B cell (primary cell): Measurements from ENCODE around the gene CDC34. TPM values are rescaled to one million over a fixed set of nuclear protein-coding genes. Genes with fewer than 3 reads are reported as not detected.
A peak's percentile ranks its signal among the peaks of the same experiment; 100 is the strongest.

ENCODE experiments used
- ATAC-seq: fragments of 200-7000 bp; cut with Tn5 transposase; one replicate; pipeline ENCODE4 v1.10.0; 2021; ENCODE audit warnings: low read depth, mild to moderate bottlenecking, moderate number of reproducible peaks, moderate library complexity
- CTCF ChIA-PET: fragments of 350-600 bp; sonication (Branson Sonifier 250); formaldehyde crosslinking; loops from one replicate; lab custom pipeline; 2021; ENCODE audit warnings: antibody characterized with exemption, inconsistent platforms; lab: Charles Lee
- POLR2A ChIA-PET: fragments of 350-600 bp; sonication (Branson Sonifier 250); formaldehyde crosslinking; loops from one replicate; lab custom pipeline; 2021; ENCODE audit warnings: antibody characterized with exemption; lab: Charles Lee
- DNase-seq: peaks from one replicate; pipeline ENCODE4 v3.0.0; 2013
- H2AFZ ChIP-seq: 2 replicates; pipeline ENCODE4 v1.6.1; 2012; ENCODE audit warnings: mild to moderate bottlenecking, low read depth, low read length; ENCODE audit not compliant: insufficient read depth, poor library complexity, severe bottlenecking
- H3K27ac ChIP-seq, 2 donors: 1 replicate in 1 of 2; 2 replicates in 1 of 2; pipeline ENCODE4 v1.5.1; 2012 to 2013; ENCODE audit warnings: low read length in 2 of 2, mild to moderate bottlenecking in 2 of 2, moderate library complexity in 1 of 2
- H3K27me3 ChIP-seq, 4 experiments: fragments of 200-600 bp in 1 of 4; sonication (generic) in 1 of 4; replicated peaks in 1 of 4; 1 replicate in 2 of 4; 2 replicates in 2 of 4; pipeline versions ENCODE4 v1.6.1 to v1.7.0; 2013 to 2016; ENCODE audit warnings: low read length in 3 of 4, mild to moderate bottlenecking in 2 of 4, mixed read lengths in 1 of 4, moderate library complexity in 1 of 4; ENCODE audit not compliant: insufficient read depth in 4 of 4, control insufficient read depth in 3 of 4; ENCODE audit errors: control extremely low read depth in 1 of 4
- H3K36me3 ChIP-seq, 2 experiments: replicated peaks in 1 of 2; 1 replicate in 1 of 2; 2 replicates in 1 of 2; pipeline versions ENCODE4 v1.6.1 to v1.7.1; 2013; ENCODE audit warnings: low read length in 1 of 2; ENCODE audit not compliant: insufficient read depth in 2 of 2, control insufficient read depth in 1 of 2; ENCODE audit errors: control extremely low read depth in 1 of 2, extremely low read depth in 1 of 2
- H3K4me1 ChIP-seq, 2 donors: fragments of 200-600 bp in 1 of 2; sonication (generic) in 1 of 2; 1 replicate in 1 of 2; 2 replicates in 1 of 2; pipeline versions ENCODE4 v1.5.1 to v1.6.1; 2013 to 2017; ENCODE audit warnings: low read length in 2 of 2; ENCODE audit not compliant: control insufficient read depth in 2 of 2, insufficient read depth in 2 of 2
- H3K4me2 ChIP-seq: replicated peaks from 2 replicates; pipeline ENCODE3; 2012; ENCODE audit warnings: mild to moderate bottlenecking, low read depth, low read length; ENCODE audit not compliant: poor library complexity, severe bottlenecking
- H3K4me3 ChIP-seq, 5 experiments: fragments of 200-600 bp in 1 of 5; sonication (generic) in 1 of 5; 1 replicate in 3 of 5; 2 replicates in 2 of 5; pipeline versions ENCODE4 v1.5.1 to v1.7.0; 2011 to 2016; ENCODE audit warnings: low read length in 4 of 5, mild to moderate bottlenecking in 4 of 5, low read depth in 2 of 5, control low read depth in 1 of 5, moderate library complexity in 1 of 5; ENCODE audit not compliant: insufficient read depth in 1 of 5; ENCODE audit errors: control extremely low read depth in 1 of 5, extremely low read depth in 1 of 5
- H3K79me2 ChIP-seq: fragments of 200-600 bp; sonication (generic); one replicate; pipeline ENCODE4 v1.6.0; 2016; ENCODE audit warnings: low read length; ENCODE audit not compliant: control insufficient read depth, insufficient read depth
- H3K9ac ChIP-seq: fragments of 200-600 bp; sonication (generic); 2 replicates; pipeline ENCODE4 v1.6.1; 2017; ENCODE audit warnings: mild to moderate bottlenecking, low read length, moderate library complexity
- H3K9me3 ChIP-seq, 3 donors: one replicate each; pipeline versions ENCODE4 v1.6.1 to v1.7.1; 2013; ENCODE audit warnings: low read length in 2 of 3; ENCODE audit not compliant: control insufficient read depth in 2 of 3, insufficient read depth in 1 of 3; ENCODE audit errors: control extremely low read depth in 1 of 3
- H4K20me1 ChIP-seq: 2 replicates; pipeline ENCODE4 v1.6.0; 2012; ENCODE audit warnings: mild to moderate bottlenecking, low read length; ENCODE audit not compliant: insufficient read depth, control insufficient read depth, poor library complexity, severe bottlenecking
- H3K27ac Mint-ChIP-seq: one replicate; pipeline ENCODE4 v1.8.0; 2021; ENCODE audit warnings: mixed read lengths
- H3K27me3 Mint-ChIP-seq: one replicate; pipeline ENCODE4 v1.8.0; 2021; ENCODE audit warnings: mixed read lengths
- H3K4me1 Mint-ChIP-seq: one replicate; pipeline ENCODE4 v1.8.0; 2021; ENCODE audit warnings: mixed read lengths
- H3K4me3 Mint-ChIP-seq: one replicate; pipeline ENCODE4 v1.8.0; 2021; ENCODE audit warnings: mixed read lengths
- H3K9me3 Mint-ChIP-seq: one replicate; pipeline ENCODE4 v1.8.0; 2022; ENCODE audit warnings: mixed read lengths; ENCODE audit not compliant: insufficient read depth
- EZH2 ChIP-seq: IDR thresholded peaks from 2 replicates; pipeline ENCODE4 v1.6.1; 2012; ENCODE audit warnings: borderline replicate concordance, low read depth, mild to moderate bottlenecking, moderate library complexity, low read length; ENCODE audit not compliant: insufficient read depth, poor library complexity, severe bottlenecking
- WGBS: methylation state at CpG from one replicate; pipeline ENCODE4 v1.1.5; 2013; ENCODE audit warnings: missing lambda C conversion rate; ENCODE audit not compliant: insufficient coverage; 5-methylcytosine and 5-hydroxymethylcytosine counted together
- intact Hi-C: fragments of 100-400 bp; cut with micrococcal nuclease; formaldehyde crosslinking; loops from one replicate; pipeline ENCODE4 v1.10.0; 2022
- polyA plus RNA-seq: library from polyadenylated mRNA; depleted of rRNA; stranded (reverse); fragments of >200 nt; gene quantifications from 2 replicates; pipeline ENCODE4 v1.2.3, GENCODE V29; 2012
- total RNA-seq, 2 donors: library from RNA; stranded (reverse); fragments of 120-200 nt in 1 of 2; gene quantifications; 1 replicate in 1 of 2; 2 replicates in 1 of 2; pipeline versions ENCODE4 v1.2.3 to v1.2.4, GENCODE V29; 2013 to 2022
- TF ChIP-seq, protein P1 (sequence below): fragments of 200-600 bp; IDR thresholded peaks from one replicate; pipeline ENCODE4 v1.8.0; 2022; ENCODE audit warnings: antibody characterized with exemption, mild to moderate bottlenecking

CDC34 gene
- total and polyA plus RNA-seq, 2 donors (not counting 1 experiment from before 2014, with no cell fraction given) = 26.9 to 28.4 TPM

DNA sequence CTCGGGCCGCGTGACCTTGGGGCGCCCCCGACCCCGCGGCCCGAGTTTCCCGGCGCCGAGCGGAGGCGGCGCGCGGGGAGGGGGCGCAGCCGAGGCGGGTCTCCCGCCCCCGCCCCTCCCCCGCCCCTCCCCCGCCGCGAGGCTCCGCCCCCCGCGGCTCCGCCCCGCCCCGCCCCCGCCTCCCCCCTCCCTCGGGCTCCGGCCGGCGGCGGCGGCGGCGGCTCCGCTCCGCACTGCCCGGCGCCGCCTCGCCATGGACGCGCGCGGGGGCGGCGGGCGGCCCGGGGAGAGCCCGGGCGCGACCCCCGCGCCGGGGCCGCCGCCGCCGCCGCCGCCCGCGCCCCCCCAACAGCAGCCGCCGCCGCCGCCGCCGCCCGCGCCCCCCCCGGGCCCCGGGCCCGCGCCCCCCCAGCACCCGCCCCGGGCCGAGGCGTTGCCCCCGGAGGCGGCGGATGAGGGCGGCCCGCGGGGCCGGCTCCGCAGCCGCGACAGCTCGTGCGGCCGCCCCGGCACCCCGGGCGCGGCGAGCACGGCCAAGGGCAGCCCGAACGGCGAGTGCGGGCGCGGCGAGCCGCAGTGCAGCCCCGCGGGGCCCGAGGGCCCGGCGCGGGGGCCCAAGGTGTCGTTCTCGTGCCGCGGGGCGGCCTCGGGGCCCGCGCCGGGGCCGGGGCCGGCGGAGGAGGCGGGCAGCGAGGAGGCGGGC lies 58.3 kb downstream of the CDC34 start, which contains the start of gene HCN2:
Gene HCN2 (plus strand): TSS at position 189 of the 703 bp plus-strand sequence. CDS start 65 bp downstream, at position 254.
- Histone ChIP-seq H3K4me1 (peaks cover 17% of the 10 kb centered on the region in 2 donors), H3K27me3 (peaks cover 0 to 52% (median 21%) of the 10 kb centered on the region in 4 experiments), H3K79me2 (no peaks in the 10 kb centered on the region), H3K4me3 (peak within 1 kb of the TSS in 1 of 5 experiments; percentile 9), H3K4me2 (peak within 1 kb of the TSS; percentile 66), H2AFZ (no peak within 1 kb of the TSS), H3K9me3 (peaks cover 0 to 14% (median 0%) of the 10 kb centered on the region in 3 donors), H3K27ac (no peak within 1 kb of the TSS), H3K9ac (no peak within 1 kb of the TSS), H3K36me3 (no peaks in the 10 kb centered on the region), H4K20me1 (no peaks in the 10 kb centered on the region)
- ATAC-seq (peak; percentile 12), DNase-seq (no peak)
- 2% methylated on average over 96 of the region's 132 CpGs for WGBS
- no peak for TF ChIP-seq EZH2
- TF ChIP-seq, protein P1, sequence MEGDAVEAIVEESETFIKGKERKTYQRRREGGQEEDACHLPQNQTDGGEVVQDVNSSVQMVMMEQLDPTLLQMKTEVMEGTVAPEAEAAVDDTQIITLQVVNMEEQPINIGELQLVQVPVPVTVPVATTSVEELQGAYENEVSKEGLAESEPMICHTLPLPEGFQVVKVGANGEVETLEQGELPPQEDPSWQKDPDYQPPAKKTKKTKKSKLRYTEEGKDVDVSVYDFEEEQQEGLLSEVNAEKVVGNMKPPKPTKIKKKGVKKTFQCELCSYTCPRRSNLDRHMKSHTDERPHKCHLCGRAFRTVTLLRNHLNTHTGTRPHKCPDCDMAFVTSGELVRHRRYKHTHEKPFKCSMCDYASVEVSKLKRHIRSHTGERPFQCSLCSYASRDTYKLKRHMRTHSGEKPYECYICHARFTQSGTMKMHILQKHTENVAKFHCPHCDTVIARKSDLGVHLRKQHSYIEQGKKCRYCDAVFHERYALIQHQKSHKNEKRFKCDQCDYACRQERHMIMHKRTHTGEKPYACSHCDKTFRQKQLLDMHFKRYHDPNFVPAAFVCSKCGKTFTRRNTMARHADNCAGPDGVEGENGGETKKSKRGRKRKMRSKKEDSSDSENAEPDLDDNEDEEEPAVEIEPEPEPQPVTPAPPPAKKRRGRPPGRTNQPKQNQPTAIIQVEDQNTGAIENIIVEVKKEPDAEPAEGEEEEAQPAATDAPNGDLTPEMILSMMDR = no peak
- peaks cover 21% of the 10 kb centered on the region for H3K27me3 Mint-ChIP-seq
- CTCF ChIA-PET = no interaction called here
- H3K4me1 Mint-ChIP-seq = peaks cover 15% of the 10 kb centered on the region
- POLR2A ChIA-PET = no interaction called here
- H3K9me3 Mint-ChIP-seq = no peaks in the 10 kb centered on the region
- peak within 1 kb of the TSS; percentile 57 for H3K4me3 Mint-ChIP-seq
- H3K27ac Mint-ChIP-seq = no peak within 1 kb of the TSS
- intact Hi-C loops = loop anchor here (2.0 kb wide), 1 partner anchor 17 kb away; the partner anchor contains the start of gene BSG

DNA sequence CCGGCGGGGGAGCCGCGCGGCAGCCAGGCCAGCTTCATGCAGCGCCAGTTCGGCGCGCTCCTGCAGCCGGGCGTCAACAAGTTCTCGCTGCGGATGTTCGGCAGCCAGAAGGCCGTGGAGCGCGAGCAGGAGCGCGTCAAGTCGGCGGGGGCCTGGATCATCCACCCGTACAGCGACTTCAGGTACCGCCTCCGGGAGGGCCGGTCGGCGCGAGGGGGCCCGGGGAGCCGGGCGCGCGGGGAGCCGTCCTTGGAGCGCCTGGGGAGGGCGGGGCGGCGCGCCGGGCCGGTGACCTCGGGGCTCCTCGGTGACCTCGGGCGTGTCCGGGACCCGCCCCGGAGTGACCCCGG lies 58.8 kb downstream of the CDC34 start:
- peak overlapping the region in 1 of 5 experiments; percentile 9 for H3K4me3 ChIP-seq
- H3K36me3 ChIP-seq = no peaks in the 10 kb centered on the region
- peaks cover 0 to 14% (median 0%) of the 10 kb centered on the region in 3 donors for H3K9me3 ChIP-seq
- H4K20me1 ChIP-seq = no peaks in the 10 kb centered on the region
- H2AFZ ChIP-seq = no peak overlapping the region
- Mint-ChIP-seq H3K4me3 (peak overlapping the region; percentile 45), H3K27me3 (peaks cover 21% of the 10 kb centered on the region), H3K9me3 (no peaks in the 10 kb centered on the region), H3K4me1 (peaks cover 15% of the 10 kb centered on the region), H3K27ac (no peak overlapping the region)
- peak; percentile 57 for DNase-seq
- H3K27me3 ChIP-seq = peaks cover 0 to 51% (median 21%) of the 10 kb centered on the region in 4 experiments
- ATAC-seq = no peak
- H3K4me2 ChIP-seq = peak overlapping the region; percentile 66
- H3K27ac ChIP-seq = no peak overlapping the region
- intact Hi-C loops = no loop called here
- H3K4me1 ChIP-seq = peaks cover 17% of the 10 kb centered on the region in 2 donors
- WGBS = 2% methylated on average over 50 of the region's 50 CpGs
- no peak overlapping the region for H3K9ac ChIP-seq
- TF ChIP-seq, protein P1 = no peak
- no peak for TF ChIP-seq EZH2
- H3K79me2 ChIP-seq = no peaks in the 10 kb centered on the region
- CTCF ChIA-PET = no interaction called here
- POLR2A ChIA-PET = no interaction called here
